NCI-H1417 (cell line): ENCODE results near the gene SORBS1.
"Not testable (repeated sequence)": the region's sequence is repeated elsewhere in the genome, so short reads cannot be mapped to it uniquely, and the experiment has no call there.

ENCODE experiments used
- DNase-seq, 3 experiments: peaks; one replicate each; lab custom pipeline; 2025; lab: John Stamatoyannopoulos, UW

SORBS1 gene

DNA sequence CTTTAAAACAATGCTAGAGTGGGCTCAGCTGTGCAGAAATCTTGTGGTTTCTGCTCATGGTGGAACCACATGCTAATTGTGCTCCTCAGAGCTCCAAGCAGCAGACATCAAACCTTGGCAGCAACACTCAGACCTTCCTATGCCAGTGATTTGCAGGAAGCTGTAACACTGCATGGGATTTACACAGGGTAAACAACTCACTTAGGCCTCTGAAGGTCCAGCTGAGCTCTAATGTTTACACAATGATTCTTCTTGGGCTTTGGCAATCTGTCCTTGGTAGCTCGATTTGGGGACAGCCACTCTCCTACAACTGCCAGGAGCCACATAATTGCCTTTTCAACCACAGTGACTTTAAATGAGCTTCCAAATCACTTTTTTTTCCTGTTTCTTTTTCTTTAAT, 172.6 kb downstream of the SORBS1 start:
- DNase-seq: peak in 2 of 3 experiments; percentile 3 to 54

DNA sequence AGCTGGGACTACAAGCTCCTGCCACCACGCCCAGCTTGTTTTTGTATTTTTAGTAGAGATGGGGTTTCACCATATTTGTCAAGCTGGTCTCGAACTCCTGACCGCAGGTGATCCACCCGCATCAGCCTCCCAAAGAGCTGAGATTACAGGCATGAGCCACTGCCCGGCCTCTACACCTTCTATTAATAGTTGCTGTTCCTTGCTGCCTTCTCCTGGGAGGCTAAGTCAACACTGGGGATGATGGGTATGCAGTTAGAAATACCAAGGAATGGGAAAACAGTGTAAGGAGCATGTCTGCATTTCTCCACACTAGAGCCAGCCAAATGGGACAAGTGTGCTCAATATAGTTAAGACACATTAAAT, 173.1 kb downstream of the SORBS1 start:
- DNase-seq: no peak

DNA sequence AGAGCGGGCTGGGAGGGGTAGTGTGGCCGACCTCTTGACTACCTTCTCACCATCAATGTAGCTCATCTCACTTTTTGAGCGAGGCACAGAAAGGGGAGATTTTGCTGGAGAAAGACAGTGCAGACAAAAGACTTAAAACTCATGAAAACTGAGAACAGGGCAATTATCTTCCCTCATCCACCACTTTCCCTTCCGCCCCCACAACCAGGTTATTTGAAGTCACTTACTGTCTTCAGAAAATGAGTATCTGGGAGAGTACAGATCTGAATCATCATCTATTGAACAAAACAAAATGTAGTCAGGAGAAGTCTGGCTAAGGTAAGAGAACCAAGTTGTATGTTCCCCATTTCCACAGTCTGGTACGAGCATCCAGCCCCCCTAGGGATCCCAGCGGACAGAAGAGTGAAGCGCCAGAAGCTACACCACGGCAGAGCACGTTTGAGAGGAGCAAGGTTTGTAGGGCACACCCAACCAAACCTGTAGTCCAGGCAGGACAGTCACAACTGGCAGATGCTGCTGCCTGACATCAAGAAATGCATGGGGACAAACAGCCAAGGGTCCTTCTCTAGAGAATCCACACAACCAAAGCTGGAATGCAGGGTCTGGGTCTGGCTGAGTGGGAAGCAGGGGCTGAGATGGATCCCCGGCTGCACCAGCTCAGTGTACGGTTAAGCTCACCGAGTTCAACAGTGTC, 177.0 kb downstream of the SORBS1 start:
- DNase-seq: no peak

DNA sequence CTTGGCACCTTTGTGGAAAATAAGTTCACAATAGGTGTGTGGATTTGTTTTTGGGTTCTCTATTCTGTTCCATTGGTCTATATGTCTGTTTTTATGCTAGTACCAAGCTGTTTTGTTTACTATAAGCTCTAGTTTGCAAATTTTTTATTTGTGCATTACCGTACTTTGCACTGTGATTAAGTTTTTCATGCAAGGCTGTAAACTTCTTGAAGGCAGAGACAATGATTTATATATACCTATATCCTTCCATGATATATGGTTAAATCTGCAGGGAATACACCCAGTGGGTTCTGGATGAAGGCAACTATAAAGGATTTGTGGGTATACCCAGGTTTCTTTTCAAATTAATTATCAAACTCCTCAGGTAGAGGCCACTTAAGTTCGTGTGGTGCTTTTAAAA, 178.6 kb downstream of the SORBS1 start:
- no peak for DNase-seq

DNA sequence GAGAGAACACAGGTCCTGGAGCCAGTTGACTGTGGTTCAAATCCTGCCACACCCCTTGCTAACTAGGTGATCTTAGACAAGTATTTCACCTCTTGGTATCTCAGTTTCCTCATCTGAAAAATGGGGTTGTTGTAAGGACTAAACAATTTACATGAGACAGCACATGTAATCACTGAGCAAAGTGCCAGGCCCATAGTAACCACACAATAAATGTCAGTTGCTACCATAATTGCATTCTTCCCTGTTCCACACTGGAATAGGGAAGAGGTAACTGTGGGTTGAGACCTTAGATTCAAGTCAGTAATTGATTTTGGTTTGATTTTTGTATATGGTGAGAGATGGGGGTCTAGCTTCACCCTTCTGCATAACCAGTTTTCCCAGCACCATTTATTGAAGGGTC, 179.0 kb downstream of the SORBS1 start:
- no peak for DNase-seq

DNA sequence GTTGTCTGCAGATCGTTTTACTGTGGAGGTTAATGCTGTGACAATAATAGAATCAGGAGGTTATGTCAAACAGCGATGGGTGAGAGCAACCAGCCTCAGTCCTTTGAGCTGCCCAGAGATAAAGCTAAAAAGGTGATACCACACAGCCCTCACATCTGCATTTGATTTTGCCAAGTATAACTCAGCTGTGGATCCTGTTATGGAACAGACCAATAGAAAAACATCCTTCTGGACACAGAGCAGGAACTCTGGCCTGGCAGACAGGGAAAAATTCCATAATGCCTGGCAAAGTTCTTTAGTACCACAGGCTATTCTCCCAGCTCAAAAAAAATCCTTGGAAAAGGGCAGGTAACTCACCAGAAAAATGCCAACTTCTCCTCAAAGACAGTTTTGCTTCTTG, 183.2 kb downstream of the SORBS1 start:
- no peak for DNase-seq

DNA sequence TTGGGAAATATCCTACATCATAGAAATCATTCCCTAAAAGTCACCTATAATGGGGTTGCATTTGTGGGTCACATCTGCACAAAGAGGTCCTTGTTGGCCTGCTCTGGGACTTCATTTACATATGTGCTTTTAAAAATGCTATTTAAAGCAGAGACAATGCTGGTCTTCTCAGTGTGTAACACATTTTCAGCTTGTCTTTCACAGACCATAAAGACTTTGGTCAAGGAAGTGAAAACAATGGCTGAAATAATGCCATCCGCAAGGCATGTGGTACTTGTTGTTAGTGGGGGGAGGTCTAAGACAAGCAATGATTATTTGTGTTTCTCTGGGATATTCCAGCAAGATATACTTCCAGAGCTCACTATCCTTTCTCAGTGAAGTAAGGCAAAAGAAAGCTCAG, 185.8 kb downstream of the SORBS1 start:
- DNase-seq: no peak

DNA sequence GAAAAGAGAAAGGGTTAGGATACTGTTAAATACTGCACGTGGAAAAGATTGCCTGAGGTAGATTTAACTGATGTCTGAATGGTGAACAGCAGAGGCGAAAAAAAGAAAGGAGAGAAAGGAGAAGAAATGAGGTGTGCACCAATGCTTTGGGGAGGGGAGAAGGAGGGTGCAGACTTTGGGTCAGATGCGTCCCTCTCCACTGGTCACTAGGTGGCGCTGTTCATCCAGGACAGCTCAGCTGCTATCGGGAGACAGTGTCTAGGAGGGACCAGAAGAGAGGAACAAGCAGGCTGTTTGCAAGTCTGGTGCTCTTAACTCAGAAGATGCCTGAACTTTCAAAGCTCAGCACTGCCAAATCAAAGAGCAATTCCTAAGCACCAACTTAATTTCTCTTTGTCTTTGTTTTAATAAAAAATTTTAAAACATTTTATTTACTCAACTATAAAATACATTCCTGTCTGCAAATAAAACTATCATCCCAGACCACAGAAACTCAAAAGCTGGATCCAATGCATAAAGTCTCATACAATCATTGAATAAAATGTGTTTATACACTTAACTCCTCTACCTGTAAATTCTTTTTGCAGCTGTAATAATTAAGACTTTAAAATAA, 186.5 kb downstream of the SORBS1 start:
- DNase-seq: peak; percentile 31 to 80 (median 71)

DNA sequence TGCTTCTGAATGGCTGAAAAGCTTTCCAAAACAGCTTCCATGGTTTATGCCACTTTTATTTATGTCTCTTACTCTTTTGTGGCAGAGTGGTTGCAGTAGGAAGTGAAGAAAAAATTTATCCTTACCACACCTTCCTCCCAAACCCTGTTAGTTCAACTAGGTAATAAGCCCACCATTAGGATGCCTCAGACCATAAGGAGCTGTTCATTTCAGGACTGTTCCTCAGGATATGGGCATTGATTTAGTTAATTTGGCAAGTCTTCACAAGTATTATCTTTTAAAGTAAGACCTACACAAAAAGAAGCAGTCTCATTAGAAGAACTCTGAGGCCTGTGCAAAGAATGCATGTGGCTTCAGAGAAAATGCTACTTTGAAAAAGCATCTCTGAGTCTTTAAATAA, 187.5 kb downstream of the SORBS1 start:
- no peak for DNase-seq

DNA sequence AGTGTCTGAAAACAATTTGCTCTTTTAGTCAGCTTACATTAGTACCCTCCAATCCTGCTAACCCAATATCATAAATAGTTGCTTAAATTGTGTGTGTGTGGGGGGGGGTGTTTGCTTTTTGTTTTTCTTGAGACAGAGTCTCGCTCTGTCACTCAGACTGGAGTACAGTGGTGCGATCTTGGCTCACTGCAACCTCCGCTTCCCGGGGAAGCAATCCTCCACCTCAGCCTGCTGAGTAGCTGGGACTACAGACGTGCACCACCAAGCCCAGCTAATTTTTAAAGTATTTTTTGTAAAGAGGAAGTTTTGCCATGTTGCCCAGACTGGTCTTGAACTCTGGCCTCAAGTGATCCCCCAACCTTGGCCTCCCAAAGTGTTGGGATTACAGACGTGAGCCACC, 196.8 kb downstream of the SORBS1 start:
- no peak for DNase-seq

DNA sequence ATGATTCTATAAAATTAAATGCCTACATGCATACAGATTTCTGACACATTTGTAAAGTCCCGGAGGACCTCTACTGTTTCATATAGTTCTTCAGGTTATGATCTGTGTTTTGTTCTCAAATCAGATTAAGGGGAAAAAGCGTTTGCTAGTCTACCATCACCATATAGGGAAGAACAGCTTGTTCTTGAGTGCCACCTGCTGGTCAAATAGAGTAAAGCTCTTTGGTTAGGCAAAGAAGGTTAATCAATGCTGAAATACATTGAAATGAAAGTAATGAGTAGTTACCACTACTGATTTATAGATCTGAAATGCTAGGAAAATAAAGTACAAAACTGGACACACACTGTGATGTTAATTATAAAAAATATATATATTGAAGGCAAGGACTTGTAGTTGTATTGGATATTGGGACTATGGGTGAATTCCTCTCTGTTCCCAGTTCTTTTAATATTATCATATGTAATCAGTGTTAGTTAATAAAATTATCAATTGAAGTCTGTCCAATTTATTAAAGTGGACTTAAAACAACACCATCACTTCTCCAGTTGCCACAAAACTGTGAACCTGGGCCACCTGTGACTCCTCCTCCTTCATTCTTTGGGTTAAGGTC, 197.8 kb downstream of the SORBS1 start:
- DNase-seq: peak; percentile 31 to 79 (median 68)

DNA sequence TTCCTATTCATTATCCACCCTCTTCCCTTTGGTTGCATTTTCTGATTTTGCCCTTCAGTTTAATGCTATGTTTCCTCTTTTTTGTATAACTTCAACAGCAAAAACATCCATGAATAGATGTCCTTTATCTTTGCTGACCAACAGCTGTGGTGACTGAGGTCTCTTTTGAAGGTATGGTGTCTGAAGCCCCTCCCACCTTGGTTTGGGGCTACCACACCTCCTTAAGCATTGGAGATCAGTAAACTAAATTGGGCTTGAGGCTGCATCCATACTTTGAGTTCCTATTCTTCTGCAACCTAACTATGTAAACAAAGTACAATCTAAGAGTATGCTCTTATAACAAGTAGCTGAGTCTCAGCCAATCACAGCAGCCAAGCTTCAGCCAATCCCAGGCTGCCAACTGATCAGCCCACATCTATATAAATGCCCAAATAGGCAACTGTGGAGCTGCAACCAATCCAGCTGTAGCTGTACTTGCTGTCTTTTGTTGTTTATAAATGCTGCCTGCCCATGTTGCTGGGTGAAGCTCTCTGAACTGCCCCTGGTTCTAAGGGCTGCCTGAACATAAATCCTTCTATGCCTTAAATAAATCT, 201.0 kb downstream of the SORBS1 start:
- DNase-seq: peak in 1 of 3 experiments; percentile 10

DNA sequence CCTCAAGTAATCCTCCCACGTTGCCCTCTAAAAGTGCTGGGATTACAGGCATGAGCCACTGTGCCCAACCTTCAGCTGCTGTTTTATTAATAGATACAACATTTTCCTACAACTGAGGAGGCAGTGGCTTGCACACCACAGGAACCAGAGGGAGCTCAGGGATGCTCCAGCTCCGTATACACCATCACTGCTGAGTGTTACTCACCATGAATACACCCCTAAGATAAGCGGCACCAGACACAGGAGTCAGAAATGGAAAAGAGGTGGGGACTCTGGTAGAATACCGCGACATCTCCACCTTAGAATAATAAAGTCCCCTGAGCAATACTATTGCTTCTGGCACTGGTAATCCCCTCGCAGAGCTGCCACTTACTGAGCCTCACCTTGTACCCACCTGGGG, 201.7 kb downstream of the SORBS1 start:
- DNase-seq: no peak

DNA sequence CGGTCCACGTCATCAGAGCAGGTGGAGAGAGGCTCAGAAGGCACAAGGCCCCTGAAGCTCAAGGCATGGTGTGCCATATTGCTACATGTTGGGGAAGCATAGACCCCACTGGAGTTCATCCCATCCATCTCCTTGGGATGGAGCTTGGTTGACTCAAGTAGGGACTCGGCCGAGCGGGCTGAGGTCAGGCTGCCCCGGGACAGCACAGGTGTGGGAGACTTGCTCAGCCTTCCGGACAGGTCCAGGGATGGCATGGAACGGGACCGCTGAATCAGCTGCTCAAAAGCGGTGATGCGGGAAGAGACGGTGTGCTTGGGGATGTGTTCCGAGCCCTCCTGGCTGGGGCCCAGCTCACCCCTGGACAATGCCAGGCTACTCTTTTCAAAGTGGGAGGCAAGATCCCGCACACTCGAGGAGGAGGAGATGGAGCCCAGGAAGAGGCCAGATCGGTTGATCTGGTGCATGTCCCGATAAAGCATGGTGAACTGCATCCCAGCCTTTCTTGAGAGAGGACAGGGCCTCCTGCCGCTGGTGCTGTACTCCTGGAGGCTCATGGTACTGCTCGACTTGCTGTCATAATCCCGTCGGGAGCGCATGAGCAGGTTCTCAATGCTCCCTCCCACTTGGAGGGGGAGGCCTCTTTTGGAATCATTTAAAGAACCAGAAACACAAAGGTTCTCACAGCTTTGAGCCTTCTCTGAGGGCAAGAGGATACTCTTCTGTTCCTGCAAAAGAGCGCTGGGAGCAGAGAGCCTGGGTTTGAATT, 204.8 kb downstream of the SORBS1 start:
- no peak for DNase-seq

DNA sequence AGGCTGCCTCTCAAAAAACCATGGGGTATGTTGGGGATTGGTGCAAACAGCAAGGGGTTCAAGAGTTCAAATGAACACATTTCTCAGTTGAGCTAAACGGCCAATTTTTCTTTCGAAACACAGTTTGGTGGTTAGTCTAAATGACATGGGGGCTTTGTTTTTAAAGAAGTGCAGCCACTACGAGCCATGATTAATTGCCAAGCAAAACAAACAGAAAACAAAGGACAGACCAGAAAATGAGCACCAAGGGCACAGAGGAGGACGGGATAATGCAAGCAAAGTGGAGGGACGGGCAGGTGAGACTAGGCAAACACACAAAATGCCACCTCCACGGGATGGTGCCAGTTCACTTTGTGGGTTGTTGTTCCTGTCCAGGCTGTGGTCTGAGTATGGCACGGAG, 205.9 kb downstream of the SORBS1 start:
- DNase-seq: peak; percentile 41 to 78 (median 45)

DNA sequence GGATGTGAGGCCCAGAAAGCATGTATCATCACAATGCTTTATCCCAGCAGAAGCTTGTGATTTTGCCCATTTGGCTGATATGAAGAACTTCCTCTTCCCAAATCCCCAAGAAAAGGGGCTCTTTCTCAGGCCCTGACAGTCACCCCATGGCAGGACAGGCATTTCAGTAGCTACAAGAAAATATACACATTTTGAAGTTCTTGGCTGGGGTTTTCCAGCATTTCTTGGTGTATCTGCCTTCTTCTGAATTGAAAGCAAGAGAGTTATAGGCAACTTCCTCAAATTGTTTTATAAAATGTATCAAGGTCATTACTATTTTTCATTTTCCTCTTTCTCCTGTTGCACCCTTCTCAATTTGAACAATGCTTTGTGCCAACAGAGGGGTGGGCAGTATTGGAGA, 207.1 kb downstream of the SORBS1 start:
- DNase-seq: no peak

DNA sequence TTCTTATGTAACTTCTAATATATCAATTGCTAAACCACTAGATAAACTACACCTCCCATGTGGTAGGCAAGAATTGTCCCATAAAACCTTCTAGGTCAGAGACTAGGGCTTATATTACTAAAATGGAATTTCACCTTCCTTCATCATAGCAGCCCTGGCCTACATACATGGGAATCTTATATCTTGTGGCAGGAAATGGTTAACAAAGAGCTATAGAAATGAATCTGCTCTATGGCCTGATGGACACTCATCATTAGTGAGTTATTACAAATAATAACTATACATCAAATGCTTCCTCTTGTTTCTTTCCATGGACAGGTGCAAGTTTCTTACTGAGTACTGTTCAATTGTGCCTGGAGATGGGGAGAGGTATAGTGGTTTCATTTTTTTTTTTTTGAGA, 208.0 kb downstream of the SORBS1 start:
- no peak for DNase-seq

DNA sequence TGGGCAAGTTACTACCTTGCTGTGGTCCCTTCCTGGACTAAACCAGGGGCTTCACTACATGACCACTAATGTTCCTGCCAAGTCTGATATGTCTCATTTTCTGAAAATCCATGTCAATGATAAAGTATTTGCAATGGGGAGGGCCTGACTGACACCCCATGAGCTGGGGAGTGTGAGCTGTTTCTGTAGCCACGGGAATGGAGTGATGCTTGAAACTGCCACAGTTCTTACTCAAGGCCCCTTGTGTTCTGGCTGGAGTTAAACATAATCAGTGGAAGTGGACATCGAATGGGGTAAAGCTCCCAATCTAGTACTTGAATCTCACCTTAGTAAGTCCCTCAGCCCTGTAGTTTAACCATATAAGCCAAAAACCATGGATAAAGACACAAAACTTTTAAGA, 208.5 kb downstream of the SORBS1 start:
- DNase-seq: no peak

DNA sequence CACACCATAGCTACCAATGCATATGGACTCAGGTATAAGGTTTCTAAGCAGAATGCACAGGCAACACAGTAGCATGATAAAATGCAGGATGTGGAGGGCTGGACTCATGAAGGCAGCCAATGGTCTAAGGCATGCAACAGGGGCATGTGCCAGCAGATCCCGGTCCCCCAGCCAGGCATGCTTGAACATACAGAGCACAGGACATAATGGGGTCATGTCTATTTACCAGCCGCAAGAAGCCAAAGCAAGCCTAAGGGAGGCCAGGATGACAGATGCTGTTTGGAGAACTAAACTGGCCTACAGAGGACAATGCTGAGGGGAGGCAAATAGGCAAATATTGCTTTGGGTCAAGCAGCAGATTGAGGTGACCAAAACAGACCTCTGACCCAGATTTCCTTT, 210.3 kb downstream of the SORBS1 start:
- DNase-seq: no peak

DNA sequence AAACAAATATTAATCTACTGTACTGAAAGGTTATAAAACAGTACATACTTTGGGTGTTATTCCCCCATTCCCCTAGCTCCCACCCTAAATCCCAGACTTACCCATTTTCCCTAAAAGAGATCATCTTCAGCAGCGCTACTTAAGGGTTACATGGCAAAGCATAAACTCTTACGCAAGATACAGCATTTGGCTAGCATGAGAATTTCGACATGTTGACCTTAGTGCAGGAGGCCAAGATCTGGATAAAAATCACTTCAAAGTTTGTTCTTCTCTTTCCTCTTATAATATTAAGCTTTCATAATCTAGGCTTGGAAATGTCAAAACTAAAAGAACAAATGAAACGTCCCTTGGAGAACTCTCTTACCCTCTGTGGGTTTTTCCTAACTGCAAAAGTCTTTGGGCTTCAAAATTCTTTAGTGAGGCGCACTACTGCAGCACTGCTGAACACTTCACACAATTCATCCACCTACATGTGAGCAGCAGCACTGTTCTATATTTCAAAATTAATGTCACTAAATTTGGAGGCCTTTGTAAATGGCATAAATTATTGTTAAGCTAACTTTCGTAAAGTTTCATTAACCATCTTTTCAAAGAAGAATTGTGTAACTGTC, 210.8 kb downstream of the SORBS1 start:
- DNase-seq: no peak

DNA sequence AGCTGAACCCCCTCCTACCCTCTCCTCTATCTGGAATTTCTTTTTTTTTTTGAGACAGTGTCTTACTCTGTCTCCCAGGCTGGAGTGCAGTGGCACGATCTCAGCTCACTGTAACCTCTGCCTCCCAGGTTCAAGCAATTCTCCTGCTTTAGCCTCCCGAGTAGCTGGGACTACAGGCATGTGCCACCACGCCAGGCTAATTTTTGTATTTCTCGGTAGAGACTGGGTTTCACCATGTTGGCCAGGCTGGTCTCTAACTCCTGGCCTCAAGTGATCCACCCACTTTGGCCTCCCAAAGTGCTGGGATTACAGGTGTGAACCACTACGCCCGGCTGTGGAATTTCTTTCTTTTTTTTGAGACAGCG, 213.8 kb downstream of the SORBS1 start:
- DNase-seq: not testable (repeated sequence)

DNA sequence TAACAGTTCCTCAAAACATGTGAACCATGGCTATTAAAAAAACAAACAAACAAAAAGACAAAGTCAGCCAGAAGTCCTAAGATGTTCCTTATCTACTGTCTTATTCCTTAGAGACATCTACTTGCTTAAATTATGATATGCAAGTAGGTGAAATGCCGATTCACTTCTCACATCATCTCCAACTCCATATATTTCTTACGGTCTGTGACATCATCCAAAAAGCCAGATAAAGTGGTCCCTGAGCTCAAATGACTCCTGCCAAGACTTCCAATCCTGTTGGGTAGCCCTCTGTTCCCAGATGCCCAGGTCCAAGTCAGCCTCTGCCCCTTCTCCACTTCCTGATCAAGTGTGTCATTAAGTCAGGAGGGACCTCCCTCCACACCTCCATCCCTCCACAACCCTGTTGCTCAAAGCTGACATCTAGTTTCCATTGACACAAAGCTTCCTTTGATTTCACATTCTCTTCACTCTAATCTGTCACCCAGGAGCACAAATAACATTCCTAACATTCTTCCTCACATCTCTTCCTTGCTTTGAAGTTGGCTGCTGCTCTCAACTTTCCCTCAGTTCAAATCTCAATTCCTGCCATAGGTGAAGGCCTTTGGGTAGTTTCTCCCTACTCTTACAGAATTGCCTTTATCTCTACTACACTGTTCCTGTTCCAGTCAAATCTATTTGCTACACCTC, 214.3 kb downstream of the SORBS1 start:
- no peak for DNase-seq
